Measurements from ENCODE around the gene DNAH11.

DNA sequence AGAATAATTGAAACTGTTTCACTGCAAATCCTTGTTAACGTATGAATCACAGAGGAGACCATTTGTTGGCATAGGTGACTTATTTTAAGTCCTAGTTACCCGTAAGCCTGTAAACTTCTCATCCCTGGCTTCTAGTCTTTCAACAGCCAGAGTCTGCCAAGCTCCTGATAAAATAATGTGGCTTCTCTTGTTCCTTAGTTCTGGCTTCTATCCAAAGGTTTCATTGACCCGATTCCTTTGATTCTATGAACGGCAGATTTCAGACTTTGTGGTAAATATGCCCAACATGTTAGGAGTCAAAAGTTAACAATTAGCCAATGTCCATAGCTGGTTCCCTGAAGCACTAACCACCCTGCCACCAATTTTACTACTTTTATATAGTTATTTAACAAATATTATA is 23.3 kb downstream of the DNAH11 start:
- TF ChIP-seq GATA2 (IDR thresholded peaks at IDR 0.05; ENCODE audit: low read depth, low read length) (no peak), GATA3 (IDR thresholded peaks at IDR 0.05; ENCODE audit: low read depth, low read length) (no peak)

All from SH-SY5Y (cell line).